ENCODE data around the gene SLC35F3.

- TF ChIP-seq, protein P1, sequence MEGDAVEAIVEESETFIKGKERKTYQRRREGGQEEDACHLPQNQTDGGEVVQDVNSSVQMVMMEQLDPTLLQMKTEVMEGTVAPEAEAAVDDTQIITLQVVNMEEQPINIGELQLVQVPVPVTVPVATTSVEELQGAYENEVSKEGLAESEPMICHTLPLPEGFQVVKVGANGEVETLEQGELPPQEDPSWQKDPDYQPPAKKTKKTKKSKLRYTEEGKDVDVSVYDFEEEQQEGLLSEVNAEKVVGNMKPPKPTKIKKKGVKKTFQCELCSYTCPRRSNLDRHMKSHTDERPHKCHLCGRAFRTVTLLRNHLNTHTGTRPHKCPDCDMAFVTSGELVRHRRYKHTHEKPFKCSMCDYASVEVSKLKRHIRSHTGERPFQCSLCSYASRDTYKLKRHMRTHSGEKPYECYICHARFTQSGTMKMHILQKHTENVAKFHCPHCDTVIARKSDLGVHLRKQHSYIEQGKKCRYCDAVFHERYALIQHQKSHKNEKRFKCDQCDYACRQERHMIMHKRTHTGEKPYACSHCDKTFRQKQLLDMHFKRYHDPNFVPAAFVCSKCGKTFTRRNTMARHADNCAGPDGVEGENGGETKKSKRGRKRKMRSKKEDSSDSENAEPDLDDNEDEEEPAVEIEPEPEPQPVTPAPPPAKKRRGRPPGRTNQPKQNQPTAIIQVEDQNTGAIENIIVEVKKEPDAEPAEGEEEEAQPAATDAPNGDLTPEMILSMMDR (IDR thresholded peaks at IDR 0.05; ENCODE audit: low read depth, low read length) = no peak
- TF ChIP-seq MYC (IDR thresholded peaks at IDR 0.05; ENCODE audit: low read depth, low read length) (no peak), POLR2A (IDR thresholded peaks at IDR 0.05; ENCODE audit: extremely low read depth, insufficient read length) (no peak)
Observed at GRCh38 chr1:234079896-234080295, 175.4 kb downstream of the SLC35F3 start.

All from NB4 (cell line).